Stimulated activated CD4-positive, alpha-beta T cell treated with anti-CD3 and anti-CD28 coated beads, Interleukin-2, amount 100 ng/mL, for 24 hours (primary cell): ENCODE measurements around the gene ZDHHC11B.
"Not testable (repeated sequence)": the region's sequence is repeated elsewhere in the genome, so short reads cannot be mapped to it uniquely, and the experiment has no call there.

Experiments
- DNase-seq, 2 donors: peaks; one replicate each; pipeline ENCODE4 v3.0.0-alpha.2; 2020

ZDHHC11B gene

DNA sequence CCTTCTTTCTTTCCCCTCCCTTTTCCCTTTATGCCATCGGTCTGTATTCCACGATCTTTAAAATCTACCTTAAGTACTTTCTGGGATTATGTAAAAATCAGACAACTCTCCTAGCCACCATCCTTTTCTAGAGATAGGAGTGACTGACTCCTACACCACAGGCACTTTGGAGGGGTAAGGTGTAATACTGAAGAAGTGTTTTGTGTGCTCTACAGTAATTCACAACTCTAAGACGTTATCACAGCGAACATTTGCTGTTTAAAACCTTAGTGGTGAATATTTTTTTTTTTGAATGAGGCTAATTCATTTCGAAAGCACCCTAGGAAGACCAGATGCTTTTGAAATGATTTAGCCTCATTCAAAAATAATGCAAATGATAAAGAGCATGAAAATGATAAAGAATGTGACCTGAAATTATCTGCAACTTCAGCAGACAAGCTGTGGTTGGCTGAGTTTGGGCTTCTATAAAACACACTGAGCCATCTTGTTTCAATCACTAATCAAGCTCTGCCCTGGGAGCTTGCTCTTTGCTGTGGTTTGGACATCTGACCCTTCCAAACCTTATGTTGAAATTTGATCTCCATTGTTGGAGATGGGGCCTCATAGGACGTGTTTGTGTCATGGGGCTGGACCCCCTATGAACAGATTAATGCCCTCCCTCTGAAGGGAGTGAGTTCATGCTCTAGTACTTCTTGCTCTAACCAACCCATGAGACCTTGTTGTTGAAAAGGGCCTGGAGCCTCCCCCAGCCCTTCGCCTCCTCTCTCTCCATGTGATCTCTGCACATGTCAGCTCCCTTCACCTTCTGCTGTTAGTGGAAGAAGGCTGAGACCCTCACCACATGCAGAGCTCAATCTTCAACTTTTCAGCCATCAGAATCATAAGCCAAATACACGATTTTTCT, 70.1 kb downstream of the ZDHHC11B start:
- not testable (repeated sequence) for DNase-seq

DNA sequence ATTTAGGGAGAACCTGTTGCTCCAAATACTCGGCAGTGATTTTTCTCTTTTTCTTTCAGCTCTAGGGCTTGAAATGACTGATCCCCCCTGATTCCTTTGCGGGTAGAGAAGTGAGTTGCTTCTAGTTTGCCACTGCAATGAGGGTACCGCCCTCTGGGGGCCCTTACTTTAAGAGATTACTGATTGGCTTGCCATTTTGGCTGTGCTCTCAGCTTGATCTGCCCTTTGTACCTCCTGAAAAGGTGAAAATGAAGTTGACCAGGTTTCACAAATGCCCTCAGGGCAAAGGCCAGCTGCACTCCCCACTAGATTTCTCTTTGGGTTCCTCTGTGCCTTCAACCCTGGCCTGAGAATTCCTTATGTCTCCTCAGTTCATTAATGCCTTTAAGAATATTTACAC, 70.8 kb downstream of the ZDHHC11B start:
- DNase-seq, result not testable (repeated sequence)

- not testable (repeated sequence) for DNase-seq
These were observed 75.5 kb downstream of the ZDHHC11B start for GRCh38 chr5:708848-709517.

DNA sequence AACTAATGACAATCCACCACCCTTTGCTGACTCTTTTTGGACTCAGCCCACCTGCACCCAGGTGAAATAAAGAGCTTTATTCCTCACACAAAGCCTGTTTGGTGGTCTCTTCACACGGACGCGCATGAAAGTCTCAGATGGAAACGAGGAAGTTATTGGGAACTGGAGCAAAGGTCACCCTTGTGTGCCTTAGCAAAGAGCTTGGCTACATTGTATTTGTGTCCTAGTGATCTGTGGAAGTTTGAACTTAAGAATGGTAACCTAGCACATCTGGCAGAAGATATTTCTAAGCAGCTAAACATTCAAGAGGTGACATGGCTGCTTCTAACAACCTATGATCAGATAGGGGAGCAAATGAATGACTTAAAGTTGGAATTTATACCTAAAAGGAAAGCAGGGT, 76.2 kb downstream of the ZDHHC11B start:
- not testable (repeated sequence) for DNase-seq

- not testable (repeated sequence) for DNase-seq
These were observed 78.4 kb downstream of the ZDHHC11B start for GRCh38 chr5:706127-706526.

DNA sequence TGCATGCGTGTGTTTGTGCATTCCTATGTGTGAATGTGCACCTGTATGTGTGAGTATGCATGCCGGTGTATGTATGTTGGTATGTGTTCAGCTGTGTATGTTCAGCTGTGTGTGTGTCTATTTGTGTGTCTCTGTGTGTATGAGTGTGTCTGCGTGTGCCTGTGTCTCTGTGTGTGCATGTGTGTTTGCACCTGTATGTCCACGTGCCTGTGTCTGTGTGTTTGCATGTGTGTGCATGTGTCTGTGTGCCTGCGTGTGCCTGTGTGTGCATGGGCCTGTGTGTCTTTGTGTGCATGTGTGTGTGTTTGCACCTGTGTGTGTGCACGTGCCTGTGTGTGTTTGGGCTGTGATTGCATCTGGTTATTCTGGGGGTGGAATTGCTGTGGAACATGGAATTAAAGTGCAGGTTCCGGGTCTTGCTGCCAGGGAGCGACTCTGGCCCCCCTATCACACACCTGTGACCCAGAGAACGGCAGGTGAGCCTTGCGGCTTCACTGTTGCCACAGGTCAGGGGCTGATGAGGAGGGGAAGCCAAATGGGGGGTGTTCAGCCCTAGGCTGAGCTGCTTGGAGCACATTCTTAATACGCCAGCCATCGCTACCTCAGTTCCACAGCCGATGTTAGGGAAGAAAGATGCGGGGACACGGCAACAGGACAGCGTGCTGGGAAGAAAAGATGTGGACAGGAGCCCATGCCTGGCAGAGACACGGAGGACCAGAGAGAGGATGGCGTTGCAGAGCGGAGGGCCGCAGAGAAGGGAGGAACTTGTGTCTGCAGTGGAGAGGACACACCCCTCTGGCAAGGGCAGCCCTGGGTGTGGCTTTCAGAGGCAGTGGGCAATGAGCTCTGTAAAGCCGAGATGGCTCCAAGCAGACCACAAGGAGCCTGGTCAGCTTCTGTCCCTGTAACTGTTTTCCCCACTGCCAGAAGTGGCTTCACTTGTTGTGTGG, 87.5 kb downstream of the ZDHHC11B start:
- not testable (repeated sequence) for DNase-seq

GRCh38 chr5:696191-696590, 88.3 kb downstream of the ZDHHC11B start:
- not testable (repeated sequence) for DNase-seq

GRCh38 chr5:695475-695874, 89.1 kb downstream of the ZDHHC11B start:
- not testable (repeated sequence) for DNase-seq

- DNase-seq, result not testable (repeated sequence)
These were observed 90.5 kb downstream of the ZDHHC11B start for GRCh38 chr5:694042-694431.

DNA sequence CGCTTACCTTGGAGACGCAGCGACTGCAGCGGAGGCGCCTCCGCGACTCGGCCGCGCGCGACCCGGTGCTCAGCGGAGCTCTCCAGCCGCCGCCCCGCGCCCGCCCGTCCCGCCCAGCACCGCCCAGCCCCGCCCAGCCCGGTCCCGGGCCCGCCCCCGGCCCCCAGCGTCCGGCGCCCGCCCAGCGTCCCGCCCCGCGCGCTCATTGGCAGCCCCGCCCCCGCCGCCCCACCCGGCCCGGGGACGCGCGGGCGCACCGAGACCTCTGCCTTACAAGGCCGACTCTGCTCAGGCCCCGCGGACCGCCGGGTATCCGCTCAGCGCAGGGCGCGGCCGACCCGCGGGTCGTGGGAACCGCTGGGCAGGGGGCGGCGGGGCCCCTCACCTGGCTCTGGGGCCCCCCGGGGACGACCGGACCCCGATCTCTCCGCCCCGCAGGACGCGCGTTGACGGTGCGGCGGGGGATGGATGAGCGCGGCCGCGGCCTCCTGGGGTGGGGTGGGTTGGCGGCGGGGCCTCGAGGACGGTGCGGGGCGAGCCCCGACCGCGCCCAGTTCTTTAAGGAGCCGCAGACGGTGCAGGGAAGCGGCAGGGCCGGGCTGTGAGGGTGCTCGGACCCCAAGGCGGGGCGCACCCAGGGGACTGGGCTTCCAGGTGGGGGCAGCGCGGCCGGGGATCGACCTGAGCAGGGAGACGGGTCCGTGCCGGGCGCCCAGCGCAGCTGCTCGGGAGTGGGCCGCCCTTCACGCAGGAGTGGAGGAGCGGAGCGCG, 91.1 kb downstream of the ZDHHC11B start, which contains the start of gene TPPP:
TSS of gene TPPP (minus strand) at position 82 of the 771 bp plus-strand sequence. CDS start 15,292 bp downstream, outside the sequence.
- peak; percentile 87 to 88 for DNase-seq

DNA sequence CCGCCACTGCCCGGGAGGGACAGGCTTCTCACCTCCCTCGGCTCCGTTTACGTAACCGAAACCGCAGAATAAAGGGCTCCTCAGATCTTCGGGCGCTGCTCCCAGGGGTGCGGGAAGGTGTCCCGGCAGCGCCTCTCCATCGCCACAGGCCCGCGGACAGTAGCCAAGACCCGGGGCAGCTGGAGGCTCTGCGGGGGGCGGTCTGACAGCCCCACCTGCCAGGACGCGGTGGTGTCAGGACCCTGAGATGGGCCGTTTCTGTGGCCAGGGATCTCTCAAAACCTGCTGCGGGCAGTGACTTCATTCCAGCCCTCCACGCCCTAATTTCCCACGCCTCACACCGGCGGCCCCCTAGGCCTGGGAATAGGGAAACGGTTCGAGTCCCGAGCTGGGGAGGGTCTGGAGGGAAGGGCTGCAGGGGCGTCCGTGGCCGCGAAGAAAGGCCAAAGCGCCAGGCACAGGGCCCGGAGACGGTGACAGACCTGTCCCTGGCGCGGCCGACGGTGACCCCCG, 91.9 kb downstream of the ZDHHC11B start:
- peak in 1 of 2 donors; percentile 19 for DNase-seq

GRCh38 chr5:691817-692528, 92.6 kb downstream of the ZDHHC11B start:
- DNase-seq, result no peak

GRCh38 chr5:691049-691448, 93.5 kb downstream of the ZDHHC11B start:
- DNase-seq, result not testable (repeated sequence)

DNA sequence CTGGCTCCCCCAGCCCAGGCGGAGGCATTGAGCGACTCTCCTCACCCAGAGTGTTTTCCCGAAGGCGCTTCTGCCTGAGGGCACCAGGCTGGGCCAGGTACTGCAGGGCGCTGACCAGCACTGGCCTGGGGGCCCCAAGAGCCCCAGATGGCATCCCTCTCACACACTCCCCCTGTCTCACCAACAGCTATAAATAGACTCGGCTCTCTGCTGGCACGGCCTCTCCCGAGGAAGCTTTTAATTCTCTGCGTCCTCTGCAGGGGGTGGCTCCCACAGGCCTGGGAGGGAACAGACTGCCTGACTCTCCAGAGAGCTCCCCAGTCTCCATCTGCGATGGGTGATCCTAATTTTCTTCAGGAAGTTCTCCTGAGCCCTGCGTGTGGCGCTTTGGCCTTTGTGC, 94.2 kb downstream of the ZDHHC11B start:
- DNase-seq, result not testable (repeated sequence)

GRCh38 chr5:688348-689010, 96.0 kb downstream of the ZDHHC11B start:
- peak in 1 of 2 donors; percentile 19 for DNase-seq

GRCh38 chr5:686936-687335, 97.6 kb downstream of the ZDHHC11B start:
- not testable (repeated sequence) for DNase-seq

GRCh38 chr5:686172-686523, 98.4 kb downstream of the ZDHHC11B start:
- DNase-seq, result not testable (repeated sequence)

GRCh38 chr5:685262-686171, 99.0 kb downstream of the ZDHHC11B start:
- no peak for DNase-seq

GRCh38 chr5:684751-685216, 99.7 kb downstream of the ZDHHC11B start:
- no peak for DNase-seq
